ENCODE data around the gene ACSBG1.

- no peak for TF ChIP-seq SUZ12 (IDR thresholded peaks at IDR 0.05; ENCODE audit: unreplicated experiment)
- TF ChIP-seq CBX3 (IDR thresholded peaks at IDR 0.05; ENCODE audit: borderline replicate concordance, low read depth): no peak
- no peak for TF ChIP-seq EZH2 (IDR thresholded peaks at IDR 0.05; ENCODE audit: borderline replicate concordance, control insufficient read depth, low read depth, low read length)
Observed at GRCh38 chr15:78223396-78224022, 10.9 kb downstream of the ACSBG1 start.

Measured in GM12878 (cell line).